Keratinocyte (primary cell): ENCODE data around the gene CCDC148. TPM values are rescaled to one million over a fixed set of nuclear protein-coding genes. Genes with fewer than 3 reads are reported as not detected.

Source experiments
- DNase-seq: peaks from one replicate; pipeline ENCODE4 v3.0.0-alpha.2; 2011; ENCODE audit warnings: low read depth, missing footprints, low spot score
- FAIRE-seq: peaks from 2 replicates; lab custom pipeline; 2011; peaks lifted over from hg19 to GRCh38; lab: Jason Lieb, UNC
- H2AFZ ChIP-seq: 2 replicates; pipeline ENCODE4 v1.6.0; 2012; ENCODE audit warnings: low read length, control low read depth, inconsistent platforms; ENCODE audit not compliant: control insufficient read depth
- H3K27ac ChIP-seq: 2 replicates; pipeline ENCODE4 v1.5.1; 2011; ENCODE audit warnings: low read length; ENCODE audit not compliant: control insufficient read depth, insufficient read depth
- H3K27me3 ChIP-seq: 3 replicates; pipeline ENCODE4 v1.6.0; 2011; ENCODE audit warnings: low read length; ENCODE audit not compliant: control insufficient read depth, insufficient read depth; ENCODE audit errors: extremely low read depth
- H3K36me3 ChIP-seq, 2 experiments: 2 replicates in 1 of 2; 3 replicates in 1 of 2; pipeline ENCODE4 v1.5.1; 2011; ENCODE audit warnings: low read length in 2 of 2, mild to moderate bottlenecking in 1 of 2; ENCODE audit not compliant: control insufficient read depth in 2 of 2, insufficient read depth in 2 of 2; ENCODE audit errors: extremely low read depth in 1 of 2
- H3K4me1 ChIP-seq: 3 replicates; pipeline ENCODE4 v1.5.1; 2011; ENCODE audit warnings: low read length; ENCODE audit not compliant: control insufficient read depth, insufficient read depth; ENCODE audit errors: extremely low read depth
- H3K4me2 ChIP-seq: 3 replicates; pipeline ENCODE4 v1.6.0; 2011; ENCODE audit warnings: low read depth, low read length; ENCODE audit not compliant: control insufficient read depth, insufficient read depth; ENCODE audit errors: extremely low read depth
- H3K4me3 ChIP-seq, 3 experiments: fragments of 200-600 bp in 1 of 3; sonication (generic) in 1 of 3; 2 replicates in 2 of 3; 3 replicates in 1 of 3; pipeline ENCODE4 v1.5.1; 2011 to 2016; ENCODE audit warnings: low read length in 3 of 3, mild to moderate bottlenecking in 3 of 3, control low read depth in 2 of 3, inconsistent platforms in 1 of 3, low read depth in 1 of 3, mixed read lengths in 1 of 3, mixed run types in 1 of 3, moderate library complexity in 1 of 3; ENCODE audit not compliant: control insufficient read depth in 2 of 3, insufficient read depth in 2 of 3; ENCODE audit errors: extremely low read depth in 1 of 3
- H3K79me2 ChIP-seq: 2 replicates; pipeline ENCODE4 v1.6.0; 2012; ENCODE audit warnings: low read length; ENCODE audit not compliant: control insufficient read depth, insufficient read depth
- H3K9ac ChIP-seq: 3 replicates; pipeline ENCODE4 v1.6.0; 2011; ENCODE audit warnings: low read length; ENCODE audit not compliant: control insufficient read depth, insufficient read depth; ENCODE audit errors: extremely low read depth
- H3K9me1 ChIP-seq: 3 replicates; pipeline ENCODE4 v1.6.0; 2011; ENCODE audit warnings: low read length; ENCODE audit not compliant: control insufficient read depth, insufficient read depth; ENCODE audit errors: extremely low read depth
- H3K9me3 ChIP-seq: 2 replicates; pipeline ENCODE4 v1.5.1; 2012; ENCODE audit warnings: low read depth, low read length; ENCODE audit not compliant: control insufficient read depth
- H4K20me1 ChIP-seq: 3 replicates; pipeline ENCODE4 v1.6.0; 2011; ENCODE audit warnings: low read length; ENCODE audit not compliant: control insufficient read depth, insufficient read depth; ENCODE audit errors: extremely low read depth
- CTCF ChIP-seq, 3 experiments: IDR thresholded peaks in 1 of 3; conservative IDR thresholded peaks in 1 of 3; optimal IDR thresholded peaks in 1 of 3; 2 replicates in 2 of 3; 3 replicates in 1 of 3; pipeline versions ENCODE3 to v1.5.1; 2011; ENCODE audit warnings: low read length in 3 of 3, mild to moderate bottlenecking in 3 of 3, moderate library complexity in 2 of 3, control low read depth in 1 of 3, inconsistent platforms in 1 of 3; ENCODE audit not compliant: insufficient read depth in 2 of 3; ENCODE audit errors: extremely low read depth in 1 of 3
- EZH2 ChIP-seq: IDR thresholded peaks from one replicate; pipeline ENCODE4 v1.6.1; 2012; ENCODE audit warnings: inconsistent platforms, mild to moderate bottlenecking, low read length, moderate library complexity
- dilution Hi-C: fragments of 300-500 bp; cut with MboI; formaldehyde crosslinking; loops from one replicate; pipeline ENCODE4 v1.7.0; 2020; ENCODE audit warnings: low sequenced_read_pairs; ENCODE audit not compliant: extremely low pct_ligation_motif_present
- polyA plus RNA-seq, 5 experiments: library from polyadenylated mRNA; depleted of rRNA in 3 of 5; stranded (reverse) in 3 of 5; stranded (forward) in 1 of 5; unstranded in 1 of 5; fragments of >200 nt; gene quantifications; 1 replicate in 1 of 5; 2 replicates in 3 of 5; 3 replicates in 1 of 5; pipeline versions ENCODE4 v1.2.1 to v1.2.3, GENCODE V29; 2011 to 2012; ENCODE audit warnings: missing spikeins in 2 of 5, low read depth in 1 of 5, low replicate concordance in 1 of 5

Gene CCDC148
- polyA plus RNA-seq, 1 donor (not counting 4 experiments of a cell fraction or from before 2014, with no cell fraction given): 0.39 TPM

GRCh38 chr2:158498043-158498748 is 41.6 kb upstream of the CCDC148 start:
- no peak overlapping the region for H3K4me3 ChIP-seq
- DNase-seq: no peak
- peaks cover 58% of the 10 kb centered on the region for H3K79me2 ChIP-seq
- no peaks in the 10 kb centered on the region for H3K9me1 ChIP-seq
- no peak overlapping the region for H3K9ac ChIP-seq
- H3K36me3 ChIP-seq: peaks cover 0 to 4% of the 10 kb centered on the region in 2 experiments
- H4K20me1 ChIP-seq: no peaks in the 10 kb centered on the region
- H2AFZ ChIP-seq: no peak overlapping the region
- no peak for TF ChIP-seq EZH2
- TF ChIP-seq CTCF (optimal IDR thresholded peaks at IDR 0.05 in 1 of 3, IDR thresholded peaks at IDR 0.05 in 1 of 3, conservative IDR thresholded peaks at IDR 0.05 in 1 of 3; ENCODE audit: extremely low read depth in 1 of 3, insufficient read depth in 2 of 3, low read length in 3 of 3): no peak
- no peaks in the 10 kb centered on the region for H3K27me3 ChIP-seq
- H3K27ac ChIP-seq: no peak overlapping the region
- peaks cover 35% of the 10 kb centered on the region for H3K4me1 ChIP-seq
- dilution Hi-C loops: no loop called here
- FAIRE-seq: no peak
- no peaks in the 10 kb centered on the region for H3K9me3 ChIP-seq
- no peak overlapping the region for H3K4me2 ChIP-seq

- dilution Hi-C loops: no loop called here
- no peak for FAIRE-seq
- Histone ChIP-seq H3K4me1 (peaks cover 28% of the 10 kb centered on the region), H3K9me1 (no peaks in the 10 kb centered on the region), H3K27ac (peak overlapping the region; percentile 43), H2AFZ (no peak overlapping the region), H3K4me2 (peak overlapping the region; percentile 22), H3K36me3 (peaks cover 0 to 4% of the 10 kb centered on the region in 2 experiments), H3K9ac (no peak overlapping the region), H3K9me3 (no peaks in the 10 kb centered on the region), H3K4me3 (no peak overlapping the region), H3K79me2 (peaks cover 59% of the 10 kb centered on the region), H4K20me1 (no peaks in the 10 kb centered on the region), H3K27me3 (no peaks in the 10 kb centered on the region)
- no peak for TF ChIP-seq EZH2
- no peak for TF ChIP-seq CTCF (optimal IDR thresholded peaks at IDR 0.05 in 1 of 3, IDR thresholded peaks at IDR 0.05 in 1 of 3, conservative IDR thresholded peaks at IDR 0.05 in 1 of 3; ENCODE audit: extremely low read depth in 1 of 3, insufficient read depth in 2 of 3, low read length in 3 of 3)
- no peak for DNase-seq
Measured at GRCh38 chr2:158497486-158497885, 40.9 kb upstream of the CCDC148 start.
